Activated CD4-positive, alpha-beta T cell treated with anti-CD3 and anti-CD28 coated beads, Interleukin-2, amount 10 ng/mL, durations not matched to agents 24 days and 14 days (primary cell): Measurements from ENCODE around the gene CCSER1. TPM values are rescaled to one million over a fixed set of nuclear protein-coding genes. Genes with fewer than 3 reads are reported as not detected.
"Not testable (repeated sequence)": the region's sequence is repeated elsewhere in the genome, so short reads cannot be mapped to it uniquely, and the experiment has no call there.

Source experiments
- DNase-seq: peaks from one replicate; pipeline ENCODE4 v3.0.0; 2022
- H3K27ac Mint-ChIP-seq: one replicate; pipeline ENCODE4 v1.8.0; 2022; ENCODE audit warnings: mild to moderate bottlenecking, mixed read lengths
- H3K27me3 Mint-ChIP-seq: one replicate; pipeline ENCODE4 v1.8.0; 2022; ENCODE audit warnings: mixed read lengths
- H3K36me3 Mint-ChIP-seq: one replicate; pipeline ENCODE4 v1.8.0; 2022; ENCODE audit warnings: low read depth, mild to moderate bottlenecking, mixed read lengths
- H3K4me1 Mint-ChIP-seq: one replicate; pipeline ENCODE4 v1.8.0; 2021; ENCODE audit warnings: mixed read lengths
- H3K4me3 Mint-ChIP-seq: one replicate; pipeline ENCODE4 v1.8.0; 2022; ENCODE audit warnings: mild to moderate bottlenecking, moderate library complexity, mixed read lengths
- H3K9me3 Mint-ChIP-seq: one replicate; pipeline ENCODE4 v1.8.0; 2021; ENCODE audit warnings: mixed read lengths
- intact Hi-C: fragments of 100-400 bp; cut with micrococcal nuclease; formaldehyde crosslinking; loops from one replicate; pipeline ENCODE4 v1.15.1; 2023
- total RNA-seq: library from RNA; stranded (reverse); gene quantifications from 2 replicates; pipeline ENCODE4 v1.2.3, GENCODE V29; 2022

Gene CCSER1
- total RNA-seq, 1 donor from 2014 or later: not detected

DNA sequence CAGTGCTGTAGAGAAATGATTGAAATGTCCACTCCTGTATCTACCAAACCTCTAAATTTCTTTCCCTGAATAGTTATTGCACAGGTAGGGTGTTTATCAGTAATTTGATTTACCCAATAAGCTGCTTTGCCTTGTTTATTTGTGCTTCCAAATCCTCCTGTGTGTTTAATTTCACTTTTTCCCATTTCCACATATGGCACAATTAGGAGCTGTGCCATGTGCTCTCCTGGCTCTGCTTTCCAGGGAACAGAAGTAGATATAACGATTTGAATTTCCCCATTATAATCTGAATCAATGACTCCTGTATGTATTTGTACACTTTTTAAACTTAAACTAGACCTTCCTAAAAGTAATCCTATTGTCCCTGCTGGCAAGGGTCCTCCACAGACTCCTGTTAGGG lies 1057.9 kb downstream of the CCSER1 start:
- H3K9me3 Mint-ChIP-seq: not testable (repeated sequence)

DNA sequence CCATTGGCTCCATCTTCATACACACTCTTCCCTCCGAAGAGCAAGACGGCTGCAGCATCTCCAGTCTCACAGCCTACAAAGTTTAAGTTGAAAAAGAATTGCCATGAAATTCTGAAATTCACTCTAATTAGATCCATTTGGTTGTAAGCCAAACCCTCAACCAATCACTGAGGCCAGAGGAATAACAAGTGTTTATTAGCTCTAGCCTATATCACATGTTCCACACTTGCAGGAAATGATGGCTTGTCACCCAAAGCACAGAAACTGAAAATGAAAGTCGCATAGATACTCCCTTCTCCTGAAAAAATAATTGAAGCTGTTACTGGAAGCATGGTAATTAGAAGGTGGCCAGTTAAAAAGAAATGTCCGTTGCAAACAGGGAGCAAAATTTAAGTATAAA lies 1071.8 kb downstream of the CCSER1 start:
- no peak for DNase-seq
- intact Hi-C loops: no loop called here
- H3K4me3 Mint-ChIP-seq: no peak overlapping the region
- no peaks in the 10 kb centered on the region for H3K9me3 Mint-ChIP-seq
- no peaks in the 10 kb centered on the region for H3K27me3 Mint-ChIP-seq
- no peaks in the 10 kb centered on the region for H3K36me3 Mint-ChIP-seq
- peaks cover 3% of the 10 kb centered on the region for H3K4me1 Mint-ChIP-seq
- no peak overlapping the region for H3K27ac Mint-ChIP-seq

More for the DNA sequence above, 1057.9 kb downstream of the CCSER1 start:
- H3K27me3 Mint-ChIP-seq, H3K4me3 Mint-ChIP-seq, H3K27ac Mint-ChIP-seq, DNase-seq, intact Hi-C loops, H3K36me3 Mint-ChIP-seq, H3K4me1 Mint-ChIP-seq: not testable (repeated sequence)

DNA sequence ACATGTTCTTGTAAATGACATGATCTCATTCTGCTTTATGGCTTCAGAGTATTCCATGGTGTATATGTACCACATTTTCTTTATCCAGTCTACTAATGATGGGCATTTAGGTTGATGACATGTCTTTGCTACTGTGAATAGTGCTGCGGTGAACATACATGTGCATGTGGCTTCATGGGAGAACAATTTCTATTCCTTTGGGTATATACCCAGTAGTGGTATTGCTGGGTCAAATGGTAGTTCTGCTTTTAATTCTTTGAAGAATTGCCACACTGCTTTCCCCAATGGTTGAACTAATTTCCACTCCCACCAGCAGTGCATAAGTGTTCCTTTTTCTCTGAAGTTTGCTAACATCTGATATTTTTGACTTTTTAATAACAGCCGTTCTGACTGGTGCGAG lies 1080.3 kb downstream of the CCSER1 start:
- Mint-ChIP-seq H3K27me3 (no peaks in the 10 kb centered on the region), H3K36me3 (no peaks in the 10 kb centered on the region), H3K9me3 (no peaks in the 10 kb centered on the region), H3K27ac (no peak overlapping the region), H3K4me1 (no peaks in the 10 kb centered on the region), H3K4me3 (no peak overlapping the region)
- no peak for DNase-seq
- intact Hi-C loops: no loop called here

DNA sequence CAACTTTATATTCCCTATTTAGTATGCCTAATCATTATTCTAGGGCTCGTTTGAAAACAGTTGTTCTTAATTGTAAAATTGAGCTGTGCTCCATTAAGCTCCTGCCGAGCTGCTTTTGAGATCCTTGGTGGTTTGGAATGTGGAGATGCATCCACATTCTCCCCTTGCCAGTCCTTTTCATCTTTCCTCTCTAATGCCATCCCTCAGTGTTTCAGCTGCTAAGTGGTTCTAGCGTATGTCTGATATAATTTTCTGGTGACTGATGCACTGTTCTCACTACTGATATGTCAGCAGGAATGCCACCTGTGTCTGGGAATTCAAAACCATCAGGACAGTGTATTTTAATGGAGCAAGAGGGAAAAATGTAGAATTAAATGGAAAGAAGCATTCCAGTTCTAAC lies 1085.0 kb downstream of the CCSER1 start:
- H3K27me3 Mint-ChIP-seq: no peaks in the 10 kb centered on the region
- no peak overlapping the region for H3K27ac Mint-ChIP-seq
- no peaks in the 10 kb centered on the region for H3K36me3 Mint-ChIP-seq

DNA sequence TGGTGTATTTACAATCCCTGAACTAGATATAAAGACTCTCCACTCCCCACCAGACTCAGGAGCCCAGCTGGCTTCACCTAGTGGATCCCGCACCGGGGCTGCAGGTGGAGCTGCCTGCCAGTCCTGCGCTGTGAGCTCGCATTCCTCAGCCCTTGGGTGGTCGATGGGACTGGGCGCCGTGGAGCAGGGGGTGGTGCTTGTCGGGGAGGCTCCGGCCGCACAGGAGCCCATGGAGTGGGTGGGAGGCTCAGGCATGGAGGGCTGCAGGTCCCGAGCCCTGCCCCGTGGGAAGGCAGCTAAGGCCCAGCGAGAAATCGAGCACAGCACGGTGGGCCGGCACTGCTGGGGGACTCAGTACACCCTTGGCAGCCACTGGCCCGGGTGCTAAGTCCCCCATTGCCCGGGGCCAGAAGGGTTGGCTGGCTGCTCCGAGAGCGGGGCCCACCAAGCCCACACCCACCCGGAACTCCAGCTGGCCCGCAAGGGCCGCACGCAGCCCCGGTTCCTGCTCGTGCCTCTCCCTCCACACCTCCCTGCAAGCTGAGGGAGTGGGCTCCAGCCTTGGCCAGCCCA lies 1090.7 kb downstream of the CCSER1 start:
- H3K4me1 Mint-ChIP-seq, H3K27ac Mint-ChIP-seq, H3K4me3 Mint-ChIP-seq, H3K27me3 Mint-ChIP-seq, intact Hi-C loops, H3K36me3 Mint-ChIP-seq, H3K9me3 Mint-ChIP-seq, DNase-seq: not testable (repeated sequence)

More for the DNA sequence above, 1085.0 kb downstream of the CCSER1 start:
- Mint-ChIP-seq H3K9me3 (no peaks in the 10 kb centered on the region), H3K4me1 (no peaks in the 10 kb centered on the region), H3K4me3 (no peak overlapping the region)
- DNase-seq: no peak
- intact Hi-C loops: no loop called here

DNA sequence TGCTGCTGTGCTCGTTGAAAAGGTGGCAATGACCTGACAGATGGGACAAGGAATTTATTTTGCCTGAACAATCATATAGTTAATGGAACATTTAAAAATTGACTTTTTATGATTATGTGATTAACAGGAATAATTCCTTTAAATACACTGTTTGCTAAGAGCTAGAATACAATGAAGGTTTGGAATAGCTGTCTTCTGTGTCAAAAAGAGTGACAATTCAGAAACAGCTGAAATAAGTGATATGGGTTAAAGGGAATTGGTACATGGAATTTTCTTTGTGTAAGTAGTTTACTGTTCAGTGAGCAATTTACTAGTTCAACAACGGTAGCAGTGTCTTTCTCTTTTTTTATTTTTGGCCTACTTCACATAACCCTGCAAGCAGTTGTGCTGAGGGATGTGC lies 1093.1 kb downstream of the CCSER1 start:
- Mint-ChIP-seq H3K27me3 (no peaks in the 10 kb centered on the region), H3K9me3 (peaks cover 4% of the 10 kb centered on the region), H3K27ac (no peak overlapping the region), H3K4me1 (no peaks in the 10 kb centered on the region), H3K36me3 (no peaks in the 10 kb centered on the region), H3K4me3 (no peak overlapping the region)
- no peak for DNase-seq
- intact Hi-C loops: no loop called here

DNA sequence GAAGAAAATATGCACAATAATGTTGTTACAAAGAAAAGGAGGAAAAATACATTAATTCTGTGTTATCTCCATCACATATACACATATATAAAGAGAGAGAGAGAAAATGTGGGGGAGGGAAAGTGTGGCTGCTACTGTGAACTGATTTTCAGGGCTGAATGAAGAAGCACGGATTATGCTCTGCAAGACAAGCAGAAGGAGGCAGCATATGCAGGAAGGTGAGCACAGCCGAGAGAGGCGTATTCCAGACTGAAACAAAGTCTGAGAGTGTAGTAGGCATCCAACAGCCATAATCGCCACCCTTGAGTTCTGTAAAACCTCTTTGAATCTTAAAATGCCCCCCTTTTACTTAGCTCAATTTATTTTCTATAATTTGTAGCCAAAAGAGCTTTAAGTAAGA lies 1094.8 kb downstream of the CCSER1 start:
- Mint-ChIP-seq H3K27me3 (no peaks in the 10 kb centered on the region), H3K4me3 (no peak overlapping the region), H3K4me1 (no peaks in the 10 kb centered on the region), H3K9me3 (peaks cover 4% of the 10 kb centered on the region), H3K36me3 (no peaks in the 10 kb centered on the region), H3K27ac (no peak overlapping the region)
- DNase-seq: no peak
- intact Hi-C loops: no loop called here

DNA sequence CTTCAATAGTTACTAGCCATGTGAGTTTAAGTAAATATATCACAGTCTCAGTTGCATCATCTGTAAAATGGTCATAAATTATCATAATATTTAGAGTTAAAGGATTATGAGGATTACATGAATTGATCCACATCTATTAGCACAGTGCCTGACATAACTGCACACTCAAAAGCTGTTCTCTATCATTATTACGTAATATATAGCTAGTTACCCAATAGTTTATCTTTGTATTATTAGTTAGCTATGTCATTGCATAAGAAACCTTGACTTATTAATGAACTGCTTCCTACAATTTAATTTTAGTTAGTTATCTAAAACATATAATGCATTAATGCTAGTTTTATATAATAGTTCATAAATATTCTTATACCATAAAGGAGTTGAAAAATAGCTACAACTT lies 1099.7 kb downstream of the CCSER1 start:
- H3K27ac Mint-ChIP-seq: no peak overlapping the region
- no peaks in the 10 kb centered on the region for H3K27me3 Mint-ChIP-seq
- intact Hi-C loops: no loop called here
- H3K4me3 Mint-ChIP-seq: no peak overlapping the region
- H3K36me3 Mint-ChIP-seq: no peaks in the 10 kb centered on the region
- no peaks in the 10 kb centered on the region for H3K4me1 Mint-ChIP-seq
- no peak for DNase-seq
- H3K9me3 Mint-ChIP-seq: no peaks in the 10 kb centered on the region

DNA sequence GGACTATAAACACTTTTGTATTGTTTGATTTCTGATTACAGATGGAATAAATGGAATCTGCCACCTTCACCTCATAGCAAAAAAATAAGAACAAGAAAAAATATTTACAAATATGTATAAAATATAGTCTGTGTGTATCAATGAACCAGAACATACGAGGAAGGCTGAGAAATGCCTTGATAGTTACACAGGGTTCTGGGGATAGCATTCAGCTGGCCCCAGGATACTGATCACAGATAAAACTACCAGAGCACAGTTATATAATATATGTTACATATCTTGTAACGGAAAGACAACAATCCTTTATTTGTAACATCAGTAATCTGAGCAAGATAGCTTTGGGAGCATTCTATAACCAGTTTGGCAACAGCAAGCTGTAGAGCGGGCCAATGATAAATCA lies 1101.5 kb downstream of the CCSER1 start:
- no peaks in the 10 kb centered on the region for H3K36me3 Mint-ChIP-seq
- H3K4me1 Mint-ChIP-seq: no peaks in the 10 kb centered on the region
- H3K4me3 Mint-ChIP-seq: no peak overlapping the region
- no peaks in the 10 kb centered on the region for H3K27me3 Mint-ChIP-seq
- intact Hi-C loops: no loop called here
- H3K27ac Mint-ChIP-seq: no peak overlapping the region
- no peak for DNase-seq
- H3K9me3 Mint-ChIP-seq: no peaks in the 10 kb centered on the region

DNA sequence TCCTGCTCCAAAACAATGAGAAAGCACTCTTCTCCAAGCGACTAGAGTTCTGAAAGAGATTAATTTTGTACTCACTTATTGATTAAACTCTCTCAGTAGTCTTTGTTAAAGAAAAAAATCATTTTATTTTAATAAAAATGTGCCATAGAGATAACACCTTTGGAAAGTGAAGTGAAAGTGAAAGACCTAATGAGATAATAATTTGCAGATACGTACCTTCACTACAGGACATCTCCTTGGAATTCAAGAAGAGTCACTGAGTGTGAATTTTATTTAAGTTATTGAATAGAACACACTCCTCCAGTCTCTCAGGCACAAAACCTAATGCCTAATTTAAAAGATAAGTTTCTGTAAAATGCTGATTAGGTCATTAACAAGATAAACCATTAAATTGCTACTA lies 1106.0 kb downstream of the CCSER1 start:
- Mint-ChIP-seq H3K9me3 (no peaks in the 10 kb centered on the region), H3K27ac (no peak overlapping the region), H3K27me3 (no peaks in the 10 kb centered on the region), H3K4me1 (no peaks in the 10 kb centered on the region), H3K36me3 (no peaks in the 10 kb centered on the region), H3K4me3 (no peak overlapping the region)
- no peak for DNase-seq
- intact Hi-C loops: no loop called here

DNA sequence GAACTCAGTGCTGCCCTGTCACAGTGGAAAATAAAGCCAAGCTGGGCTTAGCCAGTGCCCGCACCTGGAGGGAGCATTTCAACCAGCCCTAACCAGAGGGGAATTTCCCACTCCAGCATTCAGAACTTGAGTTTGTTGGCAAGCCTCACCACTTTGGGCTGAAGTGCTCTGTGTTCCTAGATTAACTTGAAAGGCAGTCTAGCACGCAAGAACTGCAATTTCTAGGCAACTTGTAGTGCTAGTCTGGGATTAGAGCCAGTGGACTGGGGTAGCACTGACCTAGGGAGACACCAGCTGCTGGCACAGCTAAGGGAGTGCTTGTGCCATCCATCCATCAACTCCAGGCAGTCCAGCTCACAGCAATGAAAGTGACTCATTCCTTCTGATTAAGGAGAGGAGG lies 1115.9 kb downstream of the CCSER1 start:
- intact Hi-C loops: no loop called here
- no peak for DNase-seq
- Mint-ChIP-seq H3K9me3 (no peaks in the 10 kb centered on the region), H3K4me1 (no peaks in the 10 kb centered on the region), H3K36me3 (no peaks in the 10 kb centered on the region), H3K27ac (no peak overlapping the region), H3K4me3 (no peak overlapping the region), H3K27me3 (no peaks in the 10 kb centered on the region)

DNA sequence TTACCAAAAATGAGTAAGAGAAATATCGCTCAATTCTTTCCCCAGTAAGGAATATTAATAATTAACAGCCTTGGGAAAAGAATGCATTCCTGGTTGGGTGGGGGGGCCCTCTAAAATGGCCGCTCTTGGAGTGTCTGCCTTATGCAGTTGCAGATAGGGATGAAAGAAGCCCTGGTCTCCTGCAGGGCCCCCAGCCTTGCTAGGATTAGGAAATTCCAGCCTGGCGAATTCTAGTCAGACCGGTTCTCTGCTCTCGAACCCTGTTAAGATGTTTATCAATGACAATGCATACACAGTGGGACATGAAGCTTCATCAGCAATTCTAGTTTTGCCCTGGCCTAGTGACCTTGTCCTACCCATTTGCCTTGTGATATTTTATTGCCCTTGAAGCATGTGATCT lies 1128.8 kb downstream of the CCSER1 start:
- no peaks in the 10 kb centered on the region for H3K4me1 Mint-ChIP-seq
- H3K9me3 Mint-ChIP-seq: no peaks in the 10 kb centered on the region
- H3K27ac Mint-ChIP-seq: no peak overlapping the region
- no peak overlapping the region for H3K4me3 Mint-ChIP-seq
- H3K36me3 Mint-ChIP-seq: no peaks in the 10 kb centered on the region
- no peak for DNase-seq
- intact Hi-C loops: no loop called here
- no peaks in the 10 kb centered on the region for H3K27me3 Mint-ChIP-seq

DNA sequence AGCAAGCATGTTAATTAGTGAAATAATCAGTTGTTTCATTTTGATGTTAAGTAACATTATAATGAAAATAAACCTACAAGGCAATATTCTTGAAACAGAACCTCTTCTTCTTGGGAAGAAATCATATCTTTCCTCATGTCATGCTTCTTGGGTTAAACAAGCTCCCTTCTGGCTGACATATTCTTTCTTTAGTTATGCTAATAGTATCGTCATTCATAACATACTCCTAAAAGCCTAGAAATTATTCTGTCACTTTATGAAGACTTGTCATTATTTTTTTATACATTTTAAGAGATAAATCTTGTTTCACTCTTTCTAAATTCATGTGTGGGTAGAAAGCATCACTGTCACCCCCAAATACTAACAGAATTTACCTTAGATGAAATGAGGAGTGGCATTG lies 1129.6 kb downstream of the CCSER1 start:
- H3K27ac Mint-ChIP-seq: no peak overlapping the region
- intact Hi-C loops: no loop called here
- no peaks in the 10 kb centered on the region for H3K27me3 Mint-ChIP-seq
- no peaks in the 10 kb centered on the region for H3K36me3 Mint-ChIP-seq
- no peak overlapping the region for H3K4me3 Mint-ChIP-seq
- no peaks in the 10 kb centered on the region for H3K9me3 Mint-ChIP-seq
- no peak for DNase-seq
- H3K4me1 Mint-ChIP-seq: no peaks in the 10 kb centered on the region

DNA sequence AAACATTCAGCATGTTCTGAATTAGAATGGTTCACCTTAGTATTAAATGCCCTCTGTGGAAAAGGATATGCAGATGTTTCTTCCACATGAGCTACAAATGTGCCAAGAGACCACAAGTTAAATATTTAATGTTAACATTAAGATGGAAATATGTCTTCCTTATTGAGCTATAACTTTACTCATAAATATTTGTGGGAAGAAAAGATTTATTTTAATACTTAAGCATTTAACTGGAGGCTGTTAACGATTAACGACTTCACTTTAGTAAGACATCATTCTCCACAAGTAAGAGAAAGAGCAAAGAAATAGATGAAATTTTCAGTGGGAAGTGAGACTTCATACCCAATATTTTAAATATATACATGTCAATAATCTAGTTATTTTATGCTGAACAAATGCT lies 1130.5 kb downstream of the CCSER1 start:
- no peaks in the 10 kb centered on the region for H3K9me3 Mint-ChIP-seq

DNA sequence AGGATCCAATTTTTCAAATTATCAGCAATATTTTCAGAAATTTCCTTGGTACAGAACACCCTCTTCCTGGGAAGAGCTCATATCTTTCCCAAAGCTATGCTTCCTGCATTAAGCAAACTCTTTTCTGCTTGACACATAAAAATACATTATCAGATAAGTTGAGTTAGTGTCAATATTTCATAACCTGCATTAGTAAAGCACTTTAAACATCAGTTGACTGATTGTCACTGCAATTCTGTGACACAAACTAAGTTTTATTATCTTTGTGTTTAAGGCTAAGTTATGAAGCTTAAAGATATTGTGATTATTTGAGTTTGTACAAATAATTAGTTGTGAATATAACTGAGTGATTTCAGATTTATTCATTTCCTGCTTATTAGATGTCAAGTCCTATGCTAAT lies 1131.1 kb downstream of the CCSER1 start:
- Mint-ChIP-seq H3K4me1 (no peaks in the 10 kb centered on the region), H3K36me3 (no peaks in the 10 kb centered on the region), H3K9me3 (no peaks in the 10 kb centered on the region), H3K27ac (no peak overlapping the region), H3K4me3 (no peak overlapping the region), H3K27me3 (no peaks in the 10 kb centered on the region)
- intact Hi-C loops: no loop called here
- DNase-seq: no peak

More for the DNA sequence above, 1130.5 kb downstream of the CCSER1 start:
- no peak overlapping the region for H3K4me3 Mint-ChIP-seq
- no peak for DNase-seq
- no peak overlapping the region for H3K27ac Mint-ChIP-seq
- H3K4me1 Mint-ChIP-seq: no peaks in the 10 kb centered on the region
- H3K36me3 Mint-ChIP-seq: no peaks in the 10 kb centered on the region
- intact Hi-C loops: no loop called here
- no peaks in the 10 kb centered on the region for H3K27me3 Mint-ChIP-seq
